HG03139 (cell line): ENCODE results near the gene ALX4.

Experiments used
- ATAC-seq: cut with Tn5 transposase; IDR thresholded peaks from one replicate; pipeline ENCODE4 v1.9.1; 2021; ENCODE audit not compliant: unreplicated experiment

ALX4 gene

GRCh38 chr11:44316659-44317240 lies 6.8 kb upstream of the ALX4 start:
- ATAC-seq = no peak

GRCh38 chr11:44315947-44316658 lies 6.2 kb upstream of the ALX4 start:
- no peak for ATAC-seq

GRCh38 chr11:44314733-44315132 lies 4.8 kb upstream of the ALX4 start:
- ATAC-seq = no peak

- ATAC-seq = no peak
Measured at GRCh38 chr11:44313761-44314489, 4.0 kb upstream of the ALX4 start.

- no peak for ATAC-seq
Measured at GRCh38 chr11:44312876-44313275, 2.9 kb upstream of the ALX4 start.

GRCh38 chr11:44311339-44312261 lies 1.7 kb upstream of the ALX4 start:
- ATAC-seq = no peak

- no peak for ATAC-seq
Measured at GRCh38 chr11:44310463-44311272, 729 bp upstream of the ALX4 start.

- ATAC-seq = no peak
Measured at GRCh38 chr11:44310206-44310462, 195 bp upstream of the ALX4 start.

GRCh38 chr11:44308923-44309477 lies 939 bp downstream of the ALX4 start:
- ATAC-seq = no peak

GRCh38 chr11:44308256-44308922 lies 1.6 kb downstream of the ALX4 start:
- ATAC-seq = no peak

- ATAC-seq = no peak
Measured at GRCh38 chr11:44307340-44308099, 2.4 kb downstream of the ALX4 start.

- no peak for ATAC-seq
Measured at GRCh38 chr11:44306918-44307244, 3.1 kb downstream of the ALX4 start.

- ATAC-seq = no peak
Measured at GRCh38 chr11:44306052-44306917, 3.7 kb downstream of the ALX4 start.

GRCh38 chr11:44305470-44306051 lies 4.4 kb downstream of the ALX4 start:
- no peak for ATAC-seq

- no peak for ATAC-seq
Measured at GRCh38 chr11:44305026-44305469, 4.9 kb downstream of the ALX4 start.

- ATAC-seq = no peak
Measured at GRCh38 chr11:44304091-44305025, 5.6 kb downstream of the ALX4 start.
